HepG2 (cell line): ENCODE data around the gene TM9SF3.

ENCODE experiments used
- CREB1 ChIP-seq, 2 experiments: fragments of 450-650 bp in 1 of 2; IDR thresholded peaks; 2 replicates each; pipeline ENCODE4 v1.6.1; 2016 to 2017; ENCODE audit warnings: control low read depth in 1 of 2, mild to moderate bottlenecking in 1 of 2, missing compliant biosample characterization in 1 of 2, missing genetic modification characterization in 1 of 2
- CTCF ChIP-seq: sonication (generic); formaldehyde crosslinking; IDR thresholded peaks from 2 replicates; pipeline ENCODE4 v1.5.0; 2020; ENCODE audit warnings: mild to moderate bottlenecking, missing genetic modification reagents, moderate library complexity
- KAT7 ChIP-seq: IDR thresholded peaks from 2 replicates; pipeline ENCODE4 v1.6.1; 2018; ENCODE audit warnings: borderline replicate concordance, missing compliant biosample characterization
- POLR2A ChIP-seq, 2 experiments: IDR thresholded peaks; 2 replicates each; pipeline ENCODE4 v1.6.1; 2011; ENCODE audit warnings: low read depth in 2 of 2, low read length in 2 of 2, mild to moderate bottlenecking in 1 of 2, moderate library complexity in 1 of 2; ENCODE audit not compliant: insufficient read depth in 1 of 2
- ZNF770 ChIP-seq: sonication (generic); formaldehyde crosslinking; IDR thresholded peaks from 2 replicates; pipeline ENCODE4 v1.5.0; 2020; ENCODE audit warnings: mild to moderate bottlenecking, missing genetic modification reagents

GRCh38 chr10:96632974-96633710, 46.3 kb upstream of the TM9SF3 start:
- TF ChIP-seq CTCF (CRISPR knock-in tag) (no peak), ZNF770 (no peak), CREB1 (IDR thresholded peaks at IDR 0.05) (no peak), CREB1 (CRISPR knock-in tag; IDR thresholded peaks at IDR 0.05) (no peak), KAT7 (CRISPR knock-in tag) (no peak), POLR2A (IDR thresholded peaks at IDR 0.05; ENCODE audit: insufficient read depth in 1 of 2, low read depth in 2 of 2, low read length in 2 of 2) (no peak)
